H9 (cell line): Measurements from ENCODE around the gene KRT2. TPM values are rescaled to one million over a fixed set of nuclear protein-coding genes. Genes with fewer than 3 reads are reported as not detected.
A peak's percentile ranks its signal among the peaks of the same experiment; 100 is the strongest.

ENCODE experiments used
- DNase-seq: peaks from one replicate; pipeline ENCODE4 v3.0.0-alpha.2; 2017
- H2AFZ ChIP-seq: one replicate; pipeline ENCODE4 v1.6.1; 2013; ENCODE audit warnings: mild to moderate bottlenecking, low read length, control low read depth, moderate library complexity
- H2AK5ac ChIP-seq: 2 replicates; pipeline ENCODE4 v1.6.1; 2013; ENCODE audit warnings: low read length, control low read depth, mixed read lengths; ENCODE audit not compliant: insufficient read length
- H2BK120ac ChIP-seq: one replicate; pipeline ENCODE4 v1.6.1; 2013; ENCODE audit warnings: low read depth, mild to moderate bottlenecking, low read length, control low read depth, inconsistent platforms; ENCODE audit not compliant: poor library complexity, severe bottlenecking
- H2BK12ac ChIP-seq: 2 replicates; pipeline ENCODE4 v1.6.1; 2013; ENCODE audit warnings: low read length, control low read depth, mixed read lengths, low read depth; ENCODE audit not compliant: insufficient read length
- H2BK15ac ChIP-seq: 2 replicates; pipeline ENCODE4 v1.6.1; 2013; ENCODE audit warnings: low read depth, low read length, control low read depth
- H2BK20ac ChIP-seq: one replicate; pipeline ENCODE4 v1.6.1; 2013; ENCODE audit warnings: low read depth, mild to moderate bottlenecking, low read length, control low read depth, inconsistent platforms; ENCODE audit not compliant: poor library complexity, severe bottlenecking
- H2BK5ac ChIP-seq: 2 replicates; pipeline ENCODE4 v1.6.1; 2013; ENCODE audit warnings: low read length, control low read depth, mixed read lengths; ENCODE audit not compliant: insufficient read length
- H3K14ac ChIP-seq: 2 replicates; pipeline ENCODE4 v1.6.1; 2013; ENCODE audit warnings: low read length, control low read depth; ENCODE audit not compliant: insufficient read depth
- H3K18ac ChIP-seq: 2 replicates; pipeline ENCODE4 v1.6.1; 2013; ENCODE audit warnings: low read depth, mild to moderate bottlenecking, mixed read lengths, low read length, control low read depth; ENCODE audit not compliant: insufficient read length
- H3K23ac ChIP-seq: 2 replicates; pipeline ENCODE4 v1.6.1; 2013; ENCODE audit warnings: low read length, control low read depth, mixed read lengths, low read depth; ENCODE audit not compliant: insufficient read length
- H3K23me2 ChIP-seq: 2 replicates; pipeline ENCODE4 v1.6.1; 2013; ENCODE audit warnings: low read depth, mild to moderate bottlenecking, mixed read lengths, low read length, control low read depth; ENCODE audit not compliant: insufficient read length, poor library complexity, severe bottlenecking
- H3K27ac ChIP-seq: 2 replicates; pipeline ENCODE4 v1.5.1; 2013; ENCODE audit warnings: low read length, control low read depth, mixed read lengths, low read depth; ENCODE audit not compliant: insufficient read length
- H3K27me3 ChIP-seq: 2 replicates; pipeline ENCODE4 v1.6.1; 2013; ENCODE audit warnings: low read length, control low read depth, inconsistent platforms; ENCODE audit not compliant: insufficient read depth
- H3K4ac ChIP-seq: 2 replicates; pipeline ENCODE4 v1.6.1; 2013; ENCODE audit warnings: low read depth, mild to moderate bottlenecking, control low read depth, inconsistent platforms, low read length, moderate library complexity
- H3K4me1 ChIP-seq: 2 replicates; pipeline ENCODE4 v1.6.1; 2013; ENCODE audit warnings: low read length, control low read depth, inconsistent platforms; ENCODE audit not compliant: insufficient read depth
- H3K4me2 ChIP-seq: 2 replicates; pipeline ENCODE4 v1.6.1; 2013; ENCODE audit warnings: low read length, control low read depth, mixed read lengths; ENCODE audit not compliant: insufficient read length, insufficient read depth
- H3K56ac ChIP-seq: 2 replicates; pipeline ENCODE4 v1.6.1; 2013; ENCODE audit warnings: low read depth, mild to moderate bottlenecking, mixed read lengths, low read length, control low read depth; ENCODE audit not compliant: insufficient read length
- H3K79me1 ChIP-seq: 2 replicates; pipeline ENCODE4 v1.6.1; 2013; ENCODE audit warnings: low read depth, mild to moderate bottlenecking, moderate library complexity, low read length, control low read depth, inconsistent platforms; ENCODE audit not compliant: insufficient read depth, poor library complexity, severe bottlenecking
- H3K79me2 ChIP-seq: 2 replicates; pipeline ENCODE4 v1.6.1; 2013; ENCODE audit warnings: low read length, control low read depth, inconsistent platforms; ENCODE audit not compliant: insufficient read depth
- H3K9ac ChIP-seq: 2 replicates; pipeline ENCODE4 v1.6.1; 2013; ENCODE audit warnings: low read length, control low read depth, mixed read lengths; ENCODE audit not compliant: insufficient read length; ENCODE audit errors: extremely low read depth
- H3K9me3 ChIP-seq: one replicate; pipeline ENCODE4 v1.6.1; 2013; ENCODE audit warnings: low read depth, low read length, inconsistent platforms; ENCODE audit not compliant: control insufficient read depth
- H3T11ph ChIP-seq: one replicate; pipeline ENCODE4 v1.6.1; 2013; ENCODE audit warnings: mild to moderate bottlenecking, low read length, control low read depth, inconsistent platforms
- H4K20me1 ChIP-seq: one replicate; pipeline ENCODE4 v1.6.1; 2013; ENCODE audit not compliant: control insufficient read depth, insufficient read length, insufficient read depth
- H4K5ac ChIP-seq: 2 replicates; pipeline ENCODE4 v1.6.1; 2013; ENCODE audit warnings: low read depth, mild to moderate bottlenecking, mixed read lengths, low read length, control low read depth; ENCODE audit not compliant: insufficient read length
- H4K8ac ChIP-seq: replicated peaks from 2 replicates; pipeline ENCODE4 v1.6.1; 2013; ENCODE audit warnings: low read length, control low read depth, mixed read lengths, low read depth; ENCODE audit not compliant: insufficient read length
- H4K91ac ChIP-seq: 2 replicates; pipeline ENCODE4 v1.6.1; 2013; ENCODE audit warnings: low read depth, mild to moderate bottlenecking, moderate library complexity, mixed read lengths, low read length, control low read depth; ENCODE audit not compliant: insufficient read length
- H3K27ac Mint-ChIP-seq, 3 experiments: 2 replicates in 2 of 3; 3 replicates in 1 of 3; pipeline ENCODE4 v1.8.0; 2020 to 2021; ENCODE audit warnings: mixed read lengths in 3 of 3, mild to moderate bottlenecking in 1 of 3, moderate library complexity in 1 of 3
- H3K27me3 Mint-ChIP-seq: 2 replicates; pipeline ENCODE4 v1.8.0; 2021; ENCODE audit warnings: low read depth, mild to moderate bottlenecking, moderate library complexity, mixed read lengths
- H3K36me3 Mint-ChIP-seq, 3 experiments: 2 replicates in 2 of 3; 3 replicates in 1 of 3; pipeline ENCODE4 v1.8.0; 2020 to 2021; ENCODE audit warnings: low read depth in 3 of 3, mixed read lengths in 3 of 3; ENCODE audit not compliant: insufficient read depth in 1 of 3
- H3K4me1 Mint-ChIP-seq, 2 experiments: 2 replicates each; pipeline ENCODE4 v1.8.0; 2020; ENCODE audit warnings: mixed read lengths in 2 of 2
- H3K4me3 Mint-ChIP-seq, 2 experiments: 2 replicates in 1 of 2; 3 replicates in 1 of 2; pipeline ENCODE4 v1.8.0; 2020 to 2021; ENCODE audit warnings: mild to moderate bottlenecking in 2 of 2, mixed read lengths in 2 of 2, moderate library complexity in 1 of 2
- H3K9me3 Mint-ChIP-seq, 2 experiments: 2 replicates in 1 of 2; 3 replicates in 1 of 2; pipeline ENCODE4 v1.8.0; 2020; ENCODE audit warnings: mild to moderate bottlenecking in 2 of 2, mixed read lengths in 2 of 2, moderate library complexity in 1 of 2
- CTCF ChIP-seq: fragments of 200-600 bp; sonication (generic); conservative IDR thresholded peaks from 3 replicates; pipeline ENCODE4 v1.8.0; 2021; ENCODE audit warnings: antibody characterized with exemption, mild to moderate bottlenecking
- WGBS: extraction: QIAGEN DNeasy Blood & Tissue Kit; methylation state at CpG from one replicate; pipeline ENCODE4 v1.1.7; 2013; ENCODE audit warnings: missing lambda C conversion rate, low lambda C conversion rate, mixed read lengths; ENCODE audit not compliant: insufficient read length; ENCODE audit errors: extremely low coverage; 5-methylcytosine and 5-hydroxymethylcytosine counted together
- total RNA-seq: library from RNA; stranded (reverse); gene quantifications from 2 replicates; pipeline ENCODE4 v1.2.1, GENCODE V29; 2021

The KRT2 gene
- total RNA-seq, 1 experiment from 2014 or later: not detected

GRCh38 chr12:52622349-52622748 is 29.7 kb downstream of the KRT2 start:
- Mint-ChIP-seq H3K27ac (no peak overlapping the region), H3K4me1 (peaks cover 14 to 19% of the 10 kb centered on the region in 2 experiments), H3K4me3 (no peak overlapping the region), H3K36me3 (no peaks in the 10 kb centered on the region), H3K9me3 (no peaks in the 10 kb centered on the region), H3K27me3 (peaks cover 7% of the 10 kb centered on the region)
- H2BK5ac ChIP-seq: no peak overlapping the region
- H3K9ac ChIP-seq: no peak overlapping the region
- no peaks in the 10 kb centered on the region for H3K79me2 ChIP-seq
- no peak overlapping the region for H3K56ac ChIP-seq
- peak; percentile 14 for DNase-seq
- H3K79me1 ChIP-seq: no peaks in the 10 kb centered on the region
- H3K4me1 ChIP-seq: no peaks in the 10 kb centered on the region
- H3T11ph ChIP-seq: no peak overlapping the region
- no peak overlapping the region for H2BK120ac ChIP-seq
- H3K27ac ChIP-seq: no peak overlapping the region
- H2AFZ ChIP-seq: no peak overlapping the region
- H3K4me2 ChIP-seq: no peak overlapping the region
- no peaks in the 10 kb centered on the region for H3K23me2 ChIP-seq
- no peaks in the 10 kb centered on the region for H3K27me3 ChIP-seq
- no CpG with 5 or more reads among the region's 5 CpGs for WGBS
- H4K8ac ChIP-seq: no peak overlapping the region
- no peak overlapping the region for H2AK5ac ChIP-seq
- H4K5ac ChIP-seq: no peak overlapping the region
- no peak overlapping the region for H3K4ac ChIP-seq
- H3K9me3 ChIP-seq: no peaks in the 10 kb centered on the region
- H4K20me1 ChIP-seq: no peaks in the 10 kb centered on the region
- TF ChIP-seq CTCF: no peak
- no peak overlapping the region for H3K14ac ChIP-seq
- H3K23ac ChIP-seq: no peak overlapping the region
- no peak overlapping the region for H2BK12ac ChIP-seq
- no peak overlapping the region for H2BK15ac ChIP-seq
- no peak overlapping the region for H2BK20ac ChIP-seq
- no peak overlapping the region for H3K18ac ChIP-seq
- H4K91ac ChIP-seq: no peak overlapping the region
